Stromal cell of bone marrow (primary cell): Measurements from ENCODE around the gene BCL7C.
"Not testable (repeated sequence)": the region's sequence is repeated elsewhere in the genome, so short reads cannot be mapped to it uniquely, and the experiment has no call there.

Experiments used
- DNase-seq: peaks from one replicate; pipeline ENCODE4 v3.0.0-alpha.2; 2012; ENCODE audit warnings: low read depth

BCL7C gene

GRCh38 chr16:30894540-30895368 lies 877 bp upstream of the BCL7C start:
- no peak for DNase-seq

- no peak for DNase-seq
These were observed 497 bp downstream of the BCL7C start for GRCh38 chr16:30893417-30893743.

DNA sequence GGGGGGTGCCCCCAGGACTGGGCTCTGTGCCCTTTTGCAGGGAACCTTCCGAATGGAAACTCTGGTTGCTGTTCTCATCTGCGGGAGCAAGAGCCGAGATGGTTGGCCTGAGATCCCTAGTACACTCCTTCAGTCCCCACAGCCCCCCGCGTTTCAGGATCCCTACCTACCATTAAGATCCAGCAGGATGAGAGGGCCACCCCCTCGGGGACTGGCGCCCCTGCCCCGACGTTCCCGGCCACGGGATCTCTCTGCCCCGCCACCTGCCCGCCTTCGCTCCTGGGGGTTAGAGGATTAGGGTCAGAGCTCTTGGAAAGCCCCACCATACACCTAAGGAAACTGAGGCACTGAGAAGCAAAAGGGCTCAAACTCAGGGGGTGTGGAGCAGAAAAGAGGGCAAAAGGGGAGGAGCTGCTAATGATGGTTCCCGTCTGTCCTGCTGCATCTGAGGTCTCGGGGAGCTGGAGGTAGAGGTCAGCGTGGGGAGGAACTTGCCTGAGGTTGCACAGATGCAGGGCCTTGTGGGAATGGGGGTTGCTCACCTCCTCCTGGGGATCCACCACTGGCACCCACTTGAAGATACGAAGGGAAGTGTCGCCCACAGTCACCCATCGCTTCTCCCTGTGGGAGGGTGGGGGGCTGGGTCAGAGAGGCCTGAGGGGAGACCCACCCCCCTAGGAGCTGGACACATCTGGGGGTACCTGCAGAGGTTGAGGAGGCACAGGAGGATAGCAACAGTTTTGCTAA lies 1.0 kb downstream of the BCL7C start:
- DNase-seq, result no peak

GRCh38 chr16:30891043-30891823 lies 2.6 kb downstream of the BCL7C start:
- not testable (repeated sequence) for DNase-seq

DNA sequence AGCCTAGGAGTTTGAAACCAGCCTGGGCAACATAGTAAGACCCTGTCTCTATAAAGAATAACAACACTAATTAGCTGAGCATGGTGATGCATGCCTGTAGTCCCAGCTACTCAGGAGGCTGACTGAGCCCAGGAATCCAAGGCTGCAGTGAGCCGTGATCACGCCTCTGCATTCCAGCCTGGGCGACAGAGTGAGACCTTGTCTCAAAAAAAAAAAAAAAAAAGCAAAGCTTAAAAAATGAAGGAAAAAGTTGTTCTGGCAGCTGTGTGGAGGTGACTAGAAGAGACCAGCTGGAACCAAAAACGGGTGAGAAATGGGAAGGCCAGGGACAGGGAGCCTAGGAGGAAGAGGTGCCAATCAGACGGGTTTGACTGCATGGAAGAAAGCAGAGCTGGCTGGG lies 4.2 kb downstream of the BCL7C start:
- no peak for DNase-seq

GRCh38 chr16:30888856-30889499 lies 4.9 kb downstream of the BCL7C start:
- DNase-seq, result no peak

- DNase-seq, result no peak
These were observed 6.0 kb downstream of the BCL7C start for GRCh38 chr16:30887927-30888326.

DNA sequence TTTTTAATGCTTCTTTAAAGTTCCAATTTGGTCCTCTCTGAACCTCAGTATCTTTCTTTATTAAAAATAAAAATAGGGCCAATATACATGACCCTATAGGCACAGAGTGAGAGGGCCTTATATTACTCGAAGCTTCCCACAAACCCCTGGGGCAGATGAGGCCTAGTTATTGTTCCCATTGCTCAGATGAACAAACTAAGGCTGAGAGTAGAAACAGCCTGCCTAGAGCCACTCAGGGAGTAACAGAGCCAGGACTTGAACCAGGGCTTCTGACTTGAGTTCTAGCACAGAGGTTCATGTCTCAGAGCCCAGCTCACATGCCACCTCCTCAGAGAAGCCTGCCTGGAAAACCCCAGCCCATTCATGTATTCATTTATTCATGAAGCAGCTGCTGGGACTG lies 7.7 kb downstream of the BCL7C start:
- DNase-seq, result no peak

DNA sequence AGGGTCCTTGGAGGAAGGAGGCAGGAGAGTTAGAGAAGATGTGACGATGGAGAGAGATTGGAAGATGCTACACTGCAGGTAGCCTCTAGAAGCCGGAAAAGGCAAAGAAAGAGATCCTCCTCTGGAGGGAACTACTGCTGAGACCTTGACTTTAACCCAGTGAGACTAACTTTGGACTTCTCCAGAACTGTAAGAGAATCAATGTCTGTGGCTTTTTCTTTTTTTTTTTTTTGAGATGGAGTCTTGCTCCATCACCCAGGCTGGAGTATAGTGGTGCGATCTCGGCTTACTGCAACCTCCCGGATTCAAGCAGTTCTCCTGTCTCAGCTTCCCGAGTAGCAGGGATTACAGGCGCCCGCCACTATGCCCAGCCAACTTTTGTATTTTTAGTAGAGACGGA lies 8.7 kb downstream of the BCL7C start:
- no peak for DNase-seq

GRCh38 chr16:30884760-30885159 lies 9.1 kb downstream of the BCL7C start:
- DNase-seq, result no peak

- no peak for DNase-seq
These were observed 11.2 kb downstream of the BCL7C start for GRCh38 chr16:30882429-30883310.

- no peak for DNase-seq
These were observed 17.0 kb downstream of the BCL7C start for GRCh38 chr16:30876867-30877266.

GRCh38 chr16:30875871-30876801 lies 17.7 kb downstream of the BCL7C start:
- DNase-seq, result no peak

DNA sequence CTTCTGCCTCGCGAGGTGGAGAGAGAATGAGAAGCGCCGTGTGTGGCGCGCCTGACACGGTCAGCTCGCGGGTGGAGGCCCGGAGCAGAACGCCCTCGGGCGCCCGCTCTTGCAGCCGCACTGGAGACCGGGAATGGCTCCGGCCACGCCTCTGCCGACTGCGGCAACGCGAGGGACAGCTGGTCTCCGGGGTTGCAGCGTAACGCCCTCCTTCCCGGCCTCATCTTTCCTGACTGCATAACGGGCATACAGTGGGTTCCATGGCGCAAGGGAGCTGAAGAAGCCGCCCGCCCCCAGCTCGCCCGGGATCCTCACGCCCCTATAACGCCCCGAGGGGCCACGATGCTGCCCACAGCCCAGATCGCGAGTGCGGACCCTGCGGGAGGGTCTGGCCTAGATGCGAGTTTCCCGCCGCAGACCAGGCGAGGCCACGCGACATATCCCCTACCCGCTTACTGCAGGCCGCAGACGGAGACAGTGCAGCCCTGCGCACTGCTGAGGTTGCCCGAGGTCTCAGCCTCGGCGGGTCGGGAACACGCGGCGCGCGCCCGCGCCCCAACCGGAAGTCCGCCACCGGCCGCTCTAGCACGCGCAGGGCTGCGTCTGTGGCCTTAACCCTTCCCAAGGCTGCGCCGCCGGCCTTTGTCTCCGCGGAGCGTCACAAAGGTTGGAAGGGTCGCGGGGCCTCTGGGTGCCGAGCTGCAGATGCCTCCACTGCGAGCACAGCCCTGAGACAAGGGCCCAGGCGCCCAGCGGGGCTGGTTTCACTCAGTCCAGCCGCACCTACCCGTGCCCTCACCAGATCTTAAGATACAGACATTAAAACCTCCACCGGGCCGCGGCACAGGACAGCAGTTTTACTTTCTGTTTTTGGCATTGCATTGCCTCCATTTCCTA lies 18.8 kb downstream of the BCL7C start:
- peak; percentile 80 for DNase-seq

- DNase-seq, result no peak
These were observed 19.5 kb downstream of the BCL7C start for GRCh38 chr16:30874244-30874820.

- DNase-seq, result no peak
These were observed 23.0 kb downstream of the BCL7C start for GRCh38 chr16:30870904-30871303.

DNA sequence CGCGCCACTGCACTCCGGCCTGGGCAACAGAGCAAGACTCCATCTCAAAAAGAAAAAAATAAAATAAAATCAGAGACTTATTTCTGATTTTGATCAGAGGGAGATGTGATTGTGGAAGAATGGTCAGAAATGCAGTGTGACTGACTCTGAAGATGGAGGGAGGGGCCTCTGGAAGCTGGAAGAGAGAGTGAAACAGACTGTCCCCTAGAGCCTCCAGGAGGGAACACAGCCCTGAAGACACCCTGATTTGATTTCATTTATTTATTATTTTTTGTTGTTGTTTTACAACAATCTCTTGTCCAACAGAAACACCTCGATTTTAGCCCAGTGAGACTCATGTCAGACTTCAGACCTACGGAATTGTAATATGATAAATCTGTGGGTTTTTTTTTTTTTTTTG lies 26.1 kb downstream of the BCL7C start:
- DNase-seq, result no peak

DNA sequence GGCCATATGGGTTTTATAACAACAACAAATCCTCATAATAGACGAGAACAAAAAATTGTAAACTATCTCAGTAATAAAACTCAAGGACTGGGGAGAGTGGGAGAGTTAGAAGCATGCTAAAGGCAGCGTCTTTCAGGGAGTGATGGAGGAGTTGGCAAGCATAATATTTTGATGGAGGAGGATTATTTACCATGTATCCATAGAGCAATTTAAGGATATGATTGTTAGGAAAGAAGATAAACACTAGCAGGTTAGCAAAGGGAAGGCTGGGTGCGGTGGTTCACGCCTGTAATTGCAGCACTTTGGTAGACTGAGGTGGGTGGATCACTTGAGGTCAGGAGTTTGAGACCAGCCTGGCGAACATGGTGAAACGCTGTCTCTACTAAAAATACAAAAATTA lies 27.8 kb downstream of the BCL7C start:
- DNase-seq, result no peak

- DNase-seq, result not testable (repeated sequence)
These were observed 30.7 kb downstream of the BCL7C start for GRCh38 chr16:30863178-30863577.
